ENCODE measurements around the gene DGKG. TPM values are rescaled to one million over a fixed set of nuclear protein-coding genes. Genes with fewer than 3 reads are reported as not detected.
A peak's percentile ranks its signal among the peaks of the same experiment; 100 is the strongest.

Gene DGKG
- total and polyA plus RNA-seq, 4 donors, result 2.1 to 13.7 (median 8.0) TPM

- no peak for ATAC-seq (ENCODE audit: insufficient read depth, low FRiP score)
- 77 to 85% methylated on average over 6 of the region's 6 CpGs for WGBS, 2 donors
Observed at GRCh38 chr3:186257866-186258265, 104.2 kb downstream of the DGKG start.

DNA sequence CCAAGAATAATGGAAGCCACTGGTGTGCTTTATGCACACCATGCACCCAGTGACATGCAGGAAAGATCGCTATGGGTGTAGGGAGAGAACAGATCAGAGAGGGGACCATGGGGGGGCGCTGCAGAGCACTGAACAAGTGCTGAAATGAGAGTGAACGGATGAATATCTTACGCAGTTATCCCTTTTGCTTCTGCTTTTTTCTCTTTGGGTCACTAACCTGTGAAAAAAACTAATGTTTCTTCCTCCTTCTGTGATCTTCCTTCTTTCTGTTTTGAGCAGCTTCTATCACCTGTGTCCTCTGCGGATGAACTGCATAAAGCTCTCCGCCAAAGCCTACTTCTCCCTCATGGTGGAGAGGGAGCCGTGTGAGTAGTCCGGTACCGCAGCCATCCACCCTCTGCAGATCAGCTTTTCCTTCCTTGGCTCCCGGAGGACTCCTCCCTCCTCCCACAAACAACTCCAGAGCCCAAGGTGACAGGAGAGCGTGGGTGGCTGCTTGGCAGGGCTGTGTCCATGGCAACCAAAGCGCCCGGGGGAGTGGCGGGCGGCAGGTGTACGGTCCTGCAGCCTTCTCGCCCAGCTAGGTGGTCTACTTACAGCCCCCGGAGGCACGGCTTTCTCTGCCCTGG is 106.2 kb downstream of the DGKG start:
- Histone ChIP-seq H3K4me1 (ENCODE audit: control insufficient read depth in 5 of 5, insufficient read depth in 5 of 5, low read length in 5 of 5) (peaks cover 0 to 17% (median 0%) of the 10 kb centered on the region in 5 donors), H3K9me3 (ENCODE audit: control insufficient read depth in 4 of 4, insufficient read depth in 3 of 4, low read length in 3 of 4) (peaks cover 0 to 2% (median 0%) of the 10 kb centered on the region in 4 donors), H3K27me3 (ENCODE audit: control insufficient read depth in 3 of 3, insufficient read depth in 3 of 3, low read length in 2 of 3) (peaks cover 2 to 4% (median 3%) of the 10 kb centered on the region in 3 donors), H3K27ac (ENCODE audit: low read depth in 1 of 2, low read length in 1 of 2) (no peak overlapping the region), H3K9ac (ENCODE audit: insufficient read depth in 1 of 2, low read length in 2 of 2) (no peak overlapping the region), H3K36me3 (ENCODE audit: control insufficient read depth in 4 of 4, insufficient read depth in 4 of 4, low read length in 4 of 4) (no peaks in the 10 kb centered on the region), H3K4me3 (no peak overlapping the region)
- TF ChIP-seq CTCF (IDR thresholded peaks at IDR 0.05; ENCODE audit: control extremely low read depth, extremely low read depth), result no peak
- DNase-seq, result peak in 2 of 3 donors; percentile 16 to 23
- WGBS, 2 donors, result 66 to 73% methylated on average over 18 to 19 of the region's 19 CpGs
- no peak for ATAC-seq (ENCODE audit: insufficient read depth, low FRiP score)

More at GRCh38 chr3:186257866-186258265, 104.2 kb downstream of the DGKG start:
- DNase-seq, result peak in 1 of 3 donors; percentile 4
- Histone ChIP-seq H3K27me3 (ENCODE audit: control insufficient read depth in 3 of 3, insufficient read depth in 3 of 3, low read length in 2 of 3) (peaks cover 0 to 4% (median 3%) of the 10 kb centered on the region in 3 donors), H3K9ac (ENCODE audit: insufficient read depth in 1 of 2, low read length in 2 of 2) (no peak overlapping the region), H3K4me1 (ENCODE audit: control insufficient read depth in 5 of 5, insufficient read depth in 5 of 5, low read length in 5 of 5) (peaks cover 0 to 18% (median 0%) of the 10 kb centered on the region in 5 donors), H3K9me3 (ENCODE audit: control insufficient read depth in 4 of 4, insufficient read depth in 3 of 4, low read length in 3 of 4) (no peaks in the 10 kb centered on the region), H3K36me3 (ENCODE audit: control insufficient read depth in 4 of 4, insufficient read depth in 4 of 4, low read length in 4 of 4) (no peaks in the 10 kb centered on the region), H3K27ac (ENCODE audit: low read depth in 1 of 2, low read length in 1 of 2) (no peak overlapping the region), H3K4me3 (no peak overlapping the region)
- no peak for TF ChIP-seq CTCF (IDR thresholded peaks at IDR 0.05; ENCODE audit: control extremely low read depth, extremely low read depth)

DNA sequence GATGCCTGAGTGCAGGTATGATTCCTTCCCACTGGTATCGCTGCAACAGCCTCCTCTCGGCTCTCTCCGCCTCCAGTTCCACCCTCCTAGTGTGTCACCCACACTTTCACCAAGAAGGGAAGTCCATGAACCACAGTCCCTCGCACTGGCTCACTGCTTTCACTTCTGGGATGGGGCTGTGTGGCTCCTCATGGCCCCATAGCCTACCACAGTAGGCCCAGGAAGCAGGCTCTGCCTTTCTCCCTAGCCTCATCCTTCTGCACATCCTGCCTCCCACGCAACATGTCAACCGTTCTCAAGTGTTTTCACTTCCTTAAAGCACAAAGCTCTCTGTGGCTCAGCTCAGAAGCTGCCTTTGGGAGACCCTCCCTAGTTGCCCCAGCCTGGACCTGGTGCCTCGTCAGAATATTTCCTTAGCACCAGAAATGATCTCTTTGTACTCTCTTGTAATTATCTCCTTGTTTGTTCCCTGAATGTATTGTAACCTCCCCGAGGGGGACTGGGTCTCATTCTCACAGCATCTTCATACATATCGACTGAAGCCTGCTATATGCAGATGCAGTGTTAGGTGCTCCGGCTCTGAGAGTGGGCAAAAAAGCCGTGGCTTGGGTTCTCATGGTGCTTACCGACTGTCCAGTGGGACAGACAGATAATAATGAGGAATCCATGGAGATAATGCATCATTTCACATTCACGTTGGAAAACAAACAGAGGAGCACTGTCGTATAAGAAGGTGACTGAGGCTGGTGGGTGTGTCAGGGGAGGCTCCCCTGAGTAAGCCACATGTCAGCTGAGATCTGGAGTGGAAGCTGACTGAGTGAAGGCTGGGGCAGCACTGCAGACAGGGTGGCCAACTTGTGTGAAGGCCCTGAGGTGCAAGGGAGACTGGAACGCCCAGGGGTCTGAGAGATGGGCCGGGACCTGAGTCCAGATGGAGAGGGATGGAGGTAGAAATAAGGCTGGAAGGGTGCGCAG is 107.1 kb downstream of the DGKG start:
- no peak for TF ChIP-seq CTCF (IDR thresholded peaks at IDR 0.05; ENCODE audit: control extremely low read depth, extremely low read depth)
- H3K36me3 ChIP-seq (ENCODE audit: control insufficient read depth in 4 of 4, insufficient read depth in 4 of 4, low read length in 4 of 4), result no peaks in the 10 kb centered on the region
- peaks cover 3 to 4% (median 3%) of the 10 kb centered on the region in 3 donors for H3K27me3 ChIP-seq (ENCODE audit: control insufficient read depth in 3 of 3, insufficient read depth in 3 of 3, low read length in 2 of 3)
- peak in 2 of 3 donors; percentile 6 to 11 for DNase-seq
- H3K9ac ChIP-seq (ENCODE audit: insufficient read depth in 1 of 2, low read length in 2 of 2), result no peak overlapping the region
- peak; percentile 49 for ATAC-seq (ENCODE audit: insufficient read depth, low FRiP score)
- WGBS, 2 donors, result 63 to 65% methylated on average over 17 of the region's 17 CpGs
- H3K27ac ChIP-seq (ENCODE audit: low read depth in 1 of 2, low read length in 1 of 2), result no peak overlapping the region
- peaks cover 0 to 2% (median 0%) of the 10 kb centered on the region in 4 donors for H3K9me3 ChIP-seq (ENCODE audit: control insufficient read depth in 4 of 4, insufficient read depth in 3 of 4, low read length in 3 of 4)
- peaks cover 0 to 13% (median 0%) of the 10 kb centered on the region in 5 donors for H3K4me1 ChIP-seq (ENCODE audit: control insufficient read depth in 5 of 5, insufficient read depth in 5 of 5, low read length in 5 of 5)
- H3K4me3 ChIP-seq, result no peak overlapping the region
